Activated gamma-delta T cell treated with Interleukin-2 at 50 U/mL for 16 hours (primary cell): ENCODE measurements around the gene SARNP.
"Not testable (repeated sequence)": the region's sequence is repeated elsewhere in the genome, so short reads cannot be mapped to it uniquely, and the experiment has no call there.

Experiments
- DNase-seq: peaks from one replicate; pipeline ENCODE4 v3.0.0-alpha.2; 2020

Gene SARNP

DNA sequence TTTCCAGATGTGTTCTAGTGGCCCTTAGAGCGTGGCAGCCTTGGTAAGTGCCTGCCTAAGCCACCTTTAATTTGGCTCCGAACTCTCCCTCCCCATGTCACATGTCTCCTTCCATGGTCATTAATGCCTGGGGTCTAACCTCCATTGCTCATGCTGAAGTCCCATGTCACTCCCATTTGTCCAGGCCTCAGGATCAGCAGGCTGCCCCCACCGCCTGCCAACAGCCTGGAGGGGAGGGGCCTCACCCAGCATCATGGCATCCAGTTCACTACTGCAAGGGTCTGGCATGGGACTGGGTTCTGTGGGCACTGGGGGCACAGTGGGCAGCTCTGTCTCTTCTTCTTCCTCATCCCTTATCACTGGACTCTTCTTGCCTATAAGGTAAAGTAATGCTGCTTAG lies 20.8 kb upstream of the SARNP start:
- DNase-seq: no peak

GRCh38 chr12:55834400-55834799 lies 16.9 kb upstream of the SARNP start:
- DNase-seq: not testable (repeated sequence)

DNA sequence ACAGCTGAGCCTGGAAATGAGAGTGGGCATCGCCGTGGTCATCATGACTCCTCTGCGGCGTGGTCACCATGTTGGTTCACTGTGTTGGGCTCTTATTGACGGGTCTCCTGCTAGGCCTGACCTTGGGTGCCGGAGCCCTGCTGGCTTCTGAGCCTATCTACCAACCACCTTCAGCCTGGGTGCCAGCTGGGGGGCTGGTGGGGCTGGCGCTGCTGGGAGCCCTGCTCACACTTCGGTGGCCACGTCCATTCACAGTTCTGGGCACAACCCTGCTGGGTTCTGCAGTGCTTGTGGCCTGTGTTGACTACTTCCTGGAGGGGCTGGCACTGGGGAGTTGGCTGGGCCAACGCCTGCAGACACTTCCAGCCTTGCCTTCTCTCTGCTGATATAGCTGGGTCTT lies 15.5 kb upstream of the SARNP start:
- DNase-seq: no peak

GRCh38 chr12:55831447-55831815 lies 13.9 kb upstream of the SARNP start:
- no peak for DNase-seq

GRCh38 chr12:55830601-55831446 lies 13.3 kb upstream of the SARNP start:
- DNase-seq: peak; percentile 59

DNA sequence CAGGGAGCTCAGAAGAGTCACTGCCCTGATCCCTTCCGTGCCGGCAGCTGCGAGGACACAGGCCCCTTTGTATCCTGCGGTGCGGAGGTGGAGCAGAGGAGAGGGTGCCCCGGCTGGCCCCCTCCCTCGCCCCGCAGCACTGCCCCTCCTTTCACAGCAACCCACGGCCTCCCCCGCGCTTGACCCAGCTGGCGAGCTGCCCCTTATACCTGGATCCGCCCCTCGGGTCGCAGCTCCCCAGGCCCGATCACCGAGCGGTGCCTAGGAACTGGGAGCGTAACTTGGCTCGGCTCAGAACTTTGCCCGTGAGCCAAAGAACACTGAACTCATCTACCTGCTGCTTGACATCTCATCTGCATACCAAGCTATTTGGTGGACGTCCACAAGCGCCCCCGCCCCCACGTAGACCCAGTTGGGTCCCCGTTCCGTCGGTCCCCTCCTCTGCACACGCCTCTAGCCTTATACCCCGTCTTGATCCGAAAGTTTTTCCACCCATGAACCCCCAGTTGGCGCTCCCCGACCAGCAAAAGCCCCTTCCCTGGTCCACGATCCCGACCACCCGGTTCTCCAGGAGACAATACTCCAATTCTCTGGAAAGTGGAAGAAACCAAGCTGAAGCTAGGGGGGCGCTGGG lies 12.6 kb upstream of the SARNP start:
- peak; percentile 47 for DNase-seq

DNA sequence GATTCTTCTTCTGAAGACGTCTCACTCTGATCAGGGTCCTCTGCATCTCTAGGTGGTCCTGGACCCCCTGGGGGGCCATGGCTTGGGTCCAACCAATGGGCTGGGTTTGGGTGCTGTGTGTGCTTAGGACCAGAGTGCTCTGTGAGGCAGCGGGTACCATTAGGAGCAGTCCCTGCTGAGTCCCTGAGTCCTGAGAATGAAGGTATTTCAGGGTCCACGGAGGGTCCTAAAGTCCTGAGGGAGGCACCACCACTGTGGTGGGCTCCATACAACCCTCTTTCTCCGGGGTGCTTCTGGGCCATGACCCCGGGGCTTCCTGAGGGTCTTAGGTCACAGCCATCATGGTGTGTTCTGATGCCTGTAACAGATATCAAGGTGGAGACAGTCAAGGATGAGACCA lies 10.8 kb upstream of the SARNP start:
- no peak for DNase-seq

GRCh38 chr12:55827806-55828205 lies 10.3 kb upstream of the SARNP start:
- DNase-seq: no peak

- no peak for DNase-seq
Measured at GRCh38 chr12:55824726-55825125, 7.2 kb upstream of the SARNP start.

DNA sequence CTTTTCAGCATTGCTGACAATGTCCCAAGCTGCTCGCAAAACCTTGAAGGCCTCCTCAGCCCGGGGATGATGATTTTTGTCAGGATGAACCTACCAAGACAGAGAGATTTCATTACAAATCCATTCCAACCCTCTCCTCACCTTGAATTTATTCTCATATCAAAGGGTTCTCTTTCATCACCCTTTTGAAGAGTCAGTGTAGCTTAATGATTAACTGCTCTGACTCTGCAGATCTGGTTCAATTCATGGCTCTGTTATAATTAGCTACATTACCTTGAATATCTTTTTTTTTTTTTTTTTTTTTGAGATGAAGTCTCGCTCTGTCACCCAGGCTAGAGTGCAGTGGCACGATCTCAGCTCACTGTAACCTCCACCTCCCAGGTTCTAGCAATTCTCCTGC lies 5.9 kb upstream of the SARNP start:
- DNase-seq: no peak

DNA sequence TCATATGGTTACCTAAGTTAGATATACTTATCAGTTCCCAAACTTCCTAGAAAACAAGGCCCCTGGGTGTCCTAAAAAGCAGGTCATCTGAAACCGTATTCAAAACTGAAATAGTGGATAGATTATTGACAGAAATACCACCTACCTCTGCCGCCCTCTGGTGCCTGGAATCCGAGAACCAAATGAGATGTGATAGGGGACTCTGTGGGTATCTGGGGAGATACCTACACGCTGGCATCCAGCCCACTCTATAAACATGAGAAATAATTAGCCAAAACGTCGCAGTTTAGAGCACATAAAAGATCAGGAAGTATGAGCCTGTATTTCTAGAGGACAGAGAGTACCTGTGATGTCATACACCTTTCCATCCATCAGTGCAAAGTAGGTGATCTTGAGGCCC lies 4.7 kb upstream of the SARNP start:
- DNase-seq: no peak

DNA sequence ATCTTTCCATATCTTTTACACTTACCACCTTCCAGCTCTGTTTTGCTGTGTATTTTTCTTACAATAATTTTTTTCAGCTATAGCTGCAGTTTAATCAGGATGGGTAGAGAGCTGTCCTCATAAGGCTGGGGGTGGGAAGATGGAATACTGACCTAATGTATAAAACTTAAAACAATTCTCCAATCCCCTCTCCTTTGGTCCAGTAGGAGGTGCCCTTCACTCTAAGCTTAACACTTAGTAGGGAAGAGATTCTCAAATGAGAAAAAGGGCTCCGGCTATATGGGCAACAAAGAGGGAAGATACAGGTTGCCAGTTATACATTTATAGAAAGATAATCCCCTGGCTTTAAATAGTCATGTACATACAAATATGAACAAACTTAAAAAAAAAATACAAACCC lies 3.2 kb upstream of the SARNP start:
- no peak for DNase-seq

GRCh38 chr12:55818886-55819285 lies 1.4 kb upstream of the SARNP start:
- DNase-seq: no peak

DNA sequence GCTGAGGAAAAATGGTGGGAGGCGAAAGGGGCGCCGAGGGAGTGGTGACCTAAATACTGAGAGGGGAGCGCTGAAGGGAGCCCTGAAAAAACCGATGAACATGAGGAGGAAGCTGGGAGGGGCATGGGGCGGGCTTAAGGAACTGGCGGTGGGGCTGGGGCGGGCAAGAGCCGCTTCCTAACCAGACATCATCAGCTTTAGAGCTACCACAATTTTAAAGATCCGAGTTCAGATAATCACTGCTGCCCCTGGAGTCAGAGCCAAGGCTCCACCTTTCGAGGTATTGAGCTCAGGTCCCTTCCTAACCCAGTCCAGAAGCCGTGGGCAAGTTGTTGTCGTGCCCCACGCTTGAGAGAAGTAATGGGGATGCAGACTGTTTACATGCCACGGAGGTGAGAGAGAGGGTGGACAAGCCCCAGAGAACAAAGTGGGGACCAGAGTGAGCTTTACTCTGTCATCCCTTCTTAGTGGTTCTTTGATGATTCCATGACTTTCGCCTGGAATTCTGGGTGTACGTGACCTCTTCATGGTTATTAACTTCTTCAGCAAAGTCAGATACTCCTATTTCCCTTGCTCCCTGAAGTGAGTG lies 710 bp upstream of the SARNP start:
- no peak for DNase-seq

GRCh38 chr12:55816881-55817344 lies 611 bp downstream of the SARNP start:
- no peak for DNase-seq

DNA sequence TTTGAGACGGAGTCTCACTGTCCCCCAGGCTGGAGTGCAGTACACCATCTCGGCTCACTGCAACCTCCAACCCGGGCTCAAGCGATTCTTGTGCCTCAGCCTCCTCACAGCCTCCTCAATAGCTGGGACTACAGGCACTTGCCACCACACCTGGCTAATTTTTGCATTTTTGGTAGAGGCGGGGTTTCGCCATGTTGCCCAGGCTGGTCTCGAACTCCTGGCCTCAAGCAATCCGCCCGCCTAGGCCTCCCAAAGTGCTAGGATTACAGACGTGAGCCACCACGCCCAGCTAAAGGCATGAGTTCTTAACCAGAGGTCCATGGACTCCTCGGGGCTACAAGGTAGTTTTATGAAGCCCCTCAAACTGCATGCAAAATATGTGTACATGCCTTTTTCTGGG lies 2.1 kb downstream of the SARNP start:
- DNase-seq: no peak

DNA sequence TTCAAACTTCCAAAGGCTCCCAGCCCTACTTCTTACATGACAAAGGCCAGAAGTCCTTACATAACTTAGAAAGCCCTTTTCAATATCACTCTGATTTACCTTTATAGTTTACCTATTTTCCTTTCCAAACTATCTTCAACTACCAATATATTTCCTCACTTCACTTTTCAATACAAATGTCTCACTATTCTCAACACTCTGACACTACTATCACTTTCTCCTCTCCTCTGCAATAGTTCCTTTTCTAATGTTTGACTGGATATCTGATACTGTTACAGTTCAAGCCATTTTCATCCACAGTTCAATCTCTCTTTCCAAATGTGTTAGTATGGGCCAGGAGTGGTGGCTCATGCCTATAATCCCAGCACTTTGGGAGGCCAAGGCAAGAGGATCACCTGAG lies 3.3 kb downstream of the SARNP start:
- DNase-seq: no peak

GRCh38 chr12:55812088-55812487 lies 5.4 kb downstream of the SARNP start:
- DNase-seq: no peak

- DNase-seq: no peak
Measured at GRCh38 chr12:55809274-55809673, 8.2 kb downstream of the SARNP start.

GRCh38 chr12:55806982-55807381 lies 10.5 kb downstream of the SARNP start:
- no peak for DNase-seq

DNA sequence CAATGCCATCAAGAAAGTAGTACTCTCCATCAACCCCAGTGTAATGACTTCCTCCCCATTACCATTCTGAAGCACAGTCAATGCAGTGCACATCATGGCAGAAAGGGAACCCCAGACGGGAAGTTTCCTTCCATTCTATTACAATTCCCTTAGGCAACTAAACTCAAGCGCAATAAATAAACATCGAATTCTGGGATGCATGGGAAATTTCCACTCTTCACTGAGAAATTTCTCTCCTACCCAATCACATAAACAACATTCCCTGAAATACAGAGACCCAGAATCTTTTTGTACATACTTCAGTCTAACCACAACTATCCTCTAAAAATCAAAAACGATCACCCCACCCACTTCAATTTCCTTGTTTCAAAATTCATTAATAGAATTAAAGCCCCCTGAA lies 20.0 kb downstream of the SARNP start:
- no peak for DNase-seq

- no peak for DNase-seq
Measured at GRCh38 chr12:55797068-55797467, 20.5 kb downstream of the SARNP start.

DNA sequence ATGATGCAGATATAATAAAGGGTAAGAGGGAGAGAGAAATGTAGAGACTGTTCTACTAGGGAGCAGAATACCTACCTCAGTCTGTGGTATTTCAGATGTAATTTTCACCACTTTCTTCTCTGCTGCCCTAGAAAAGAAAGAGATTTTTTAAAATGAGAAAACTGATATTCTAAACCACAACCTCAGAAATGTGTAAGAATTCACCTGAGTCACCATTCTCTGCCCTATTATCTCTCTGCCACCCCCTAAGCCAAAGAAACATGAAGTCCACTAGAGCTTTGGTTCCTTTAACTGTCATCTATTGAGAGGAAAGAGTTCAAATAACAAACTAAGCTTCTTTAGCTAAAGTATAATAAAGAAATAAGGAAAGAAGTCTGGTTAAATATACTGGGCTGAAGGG lies 21.6 kb downstream of the SARNP start:
- DNase-seq: no peak

GRCh38 chr12:55789893-55790292 lies 27.6 kb downstream of the SARNP start:
- no peak for DNase-seq
